HG03432 (cell line): Measurements from ENCODE around the gene ASB1.
"Not testable (repeated sequence)": the region's sequence is repeated elsewhere in the genome, so short reads cannot be mapped to it uniquely, and the experiment has no call there.

Experiments
- ATAC-seq: cut with Tn5 transposase; IDR thresholded peaks from one replicate; pipeline ENCODE4 v1.9.1; 2021; ENCODE audit warnings: mild to moderate bottlenecking, moderate library complexity; ENCODE audit not compliant: unreplicated experiment

Gene ASB1

GRCh38 chr2:238441262-238442114, 14.8 kb downstream of the ASB1 start:
- ATAC-seq: no peak

GRCh38 chr2:238442257-238442656, 15.5 kb downstream of the ASB1 start:
- not testable (repeated sequence) for ATAC-seq

GRCh38 chr2:238444242-238444641, 17.5 kb downstream of the ASB1 start:
- ATAC-seq: no peak

- no peak for ATAC-seq
These were observed 18.9 kb downstream of the ASB1 start for GRCh38 chr2:238445409-238446190.

GRCh38 chr2:238446371-238446770, 19.6 kb downstream of the ASB1 start:
- no peak for ATAC-seq

GRCh38 chr2:238448031-238448955, 21.6 kb downstream of the ASB1 start:
- ATAC-seq: no peak

- no peak for ATAC-seq
These were observed 22.5 kb downstream of the ASB1 start for GRCh38 chr2:238449241-238449640.

- no peak for ATAC-seq
These were observed 23.2 kb downstream of the ASB1 start for GRCh38 chr2:238449909-238450417.

- ATAC-seq: no peak
These were observed 23.7 kb downstream of the ASB1 start for GRCh38 chr2:238450440-238450861.

GRCh38 chr2:238453842-238454241, 27.1 kb downstream of the ASB1 start:
- ATAC-seq: no peak

GRCh38 chr2:238456449-238456848, 29.7 kb downstream of the ASB1 start:
- ATAC-seq: no peak

- no peak for ATAC-seq
These were observed 30.5 kb downstream of the ASB1 start for GRCh38 chr2:238456970-238457926.

- ATAC-seq: no peak
These were observed 31.2 kb downstream of the ASB1 start for GRCh38 chr2:238457927-238458324.

GRCh38 chr2:238458651-238459050, 31.9 kb downstream of the ASB1 start:
- ATAC-seq: no peak

- ATAC-seq: no peak
These were observed 32.4 kb downstream of the ASB1 start for GRCh38 chr2:238459081-238459629.

- ATAC-seq: no peak
These were observed 34.3 kb downstream of the ASB1 start for GRCh38 chr2:238461051-238461450.

- ATAC-seq: no peak
These were observed 34.8 kb downstream of the ASB1 start for GRCh38 chr2:238461491-238461890.

GRCh38 chr2:238461916-238462315, 35.2 kb downstream of the ASB1 start:
- no peak for ATAC-seq

GRCh38 chr2:238462782-238463396, 36.2 kb downstream of the ASB1 start:
- ATAC-seq: no peak
